Melanocyte of skin (primary cell): Measurements from ENCODE around the gene WFDC10B. TPM values are rescaled to one million over a fixed set of nuclear protein-coding genes. Genes with fewer than 3 reads are reported as not detected.

Experiments
- small RNA-seq, 2 donors: library from RNA; depleted of rRNA; stranded (forward); fragments of <200 nt; gene quantifications; one replicate each; pipeline ENCODE3, GENCODE V24; 2012
- total RNA-seq, 2 donors: library from RNA; depleted of rRNA; stranded (reverse); fragments of >200 nt; gene quantifications; 2 replicates each; pipeline ENCODE4 v1.2.3, GENCODE V29; 2012

The WFDC10B gene
- total RNA-seq: not detected

DNA sequence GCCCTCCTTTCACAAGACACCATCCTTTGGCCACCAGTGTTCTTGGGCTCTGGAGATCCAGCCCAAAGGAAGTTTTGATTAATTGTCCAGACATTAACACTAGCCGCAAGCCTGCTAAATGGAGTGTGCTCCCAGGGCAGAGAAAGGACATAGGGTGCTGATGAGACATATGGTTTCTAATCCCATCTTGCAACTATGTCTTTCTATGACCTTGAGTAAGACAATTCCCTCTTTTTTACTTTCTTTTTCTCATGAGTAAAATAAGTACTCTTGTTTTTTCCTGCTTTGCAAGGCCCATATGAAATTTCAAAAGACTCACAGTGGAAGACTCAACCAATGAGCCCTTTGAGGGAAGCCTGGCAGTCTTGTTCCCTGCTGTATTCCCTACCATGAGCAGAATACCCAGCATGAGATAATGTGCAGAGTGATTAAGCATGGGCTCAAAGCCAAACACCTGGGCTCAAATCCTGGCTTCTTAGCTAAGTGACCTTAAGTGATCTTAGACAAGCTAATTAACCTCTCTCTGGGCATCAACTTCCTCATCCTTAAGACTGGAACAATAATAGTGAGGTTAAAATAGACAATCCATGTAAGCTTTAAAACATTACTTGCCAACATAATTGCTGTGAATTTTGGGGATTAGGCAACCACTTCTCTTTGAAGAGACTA lies at the start of gene WFDC10B:
Gene WFDC10B (minus strand): TSS at position 51 of the 669 bp plus-strand sequence. CDS start 19,027 bp downstream, outside the sequence.

DNA sequence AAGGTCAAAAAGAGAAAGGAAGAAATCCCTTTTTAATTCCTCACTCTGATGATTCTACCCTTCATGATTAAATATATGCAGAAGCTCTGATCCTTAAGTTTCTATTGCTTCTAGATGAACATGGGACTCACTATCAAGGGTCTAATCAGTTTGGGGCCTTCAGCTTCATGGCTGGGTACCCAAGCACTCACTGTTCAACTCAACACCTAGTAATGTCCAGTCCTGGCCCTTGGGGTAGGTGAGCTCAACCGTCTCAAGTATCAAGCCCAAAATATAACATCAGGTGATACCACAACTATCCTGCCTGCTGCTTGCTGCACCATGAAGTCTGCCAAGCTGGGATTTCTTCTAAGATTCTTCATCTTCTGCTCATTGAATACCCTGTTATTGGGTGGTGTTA lies 17.2 kb upstream of the WFDC10B start, which contains the start of gene SPINT4:
Gene SPINT4 (plus strand): TSS at position 301 of the 400 bp plus-strand sequence. CDS start 21 bp downstream, at position 322.

DNA sequence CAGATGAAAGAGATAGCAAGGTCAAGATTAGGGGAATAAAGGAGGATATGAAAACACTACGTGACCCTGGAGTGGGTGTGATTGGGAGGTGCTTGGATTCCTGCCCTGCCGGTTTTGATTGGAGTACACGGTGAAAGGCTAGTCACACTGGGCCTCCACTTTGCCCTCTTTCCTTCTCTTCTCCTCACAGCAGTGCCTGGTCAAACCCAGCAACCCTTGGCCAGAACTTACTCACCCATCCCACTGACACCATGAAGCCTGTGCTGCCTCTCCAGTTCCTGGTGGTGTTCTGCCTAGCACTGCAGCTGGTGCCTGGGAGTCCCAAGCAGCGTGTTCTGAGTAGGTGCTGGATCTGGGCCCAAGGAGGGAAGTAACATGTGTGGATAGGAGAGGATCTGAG lies 2.9 kb downstream of the WFDC10B start, which contains the start of gene WFDC13:
Gene WFDC13 (plus strand): TSS at position 166 of the 400 bp plus-strand sequence. CDS start 86 bp downstream, at position 252.

DNA sequence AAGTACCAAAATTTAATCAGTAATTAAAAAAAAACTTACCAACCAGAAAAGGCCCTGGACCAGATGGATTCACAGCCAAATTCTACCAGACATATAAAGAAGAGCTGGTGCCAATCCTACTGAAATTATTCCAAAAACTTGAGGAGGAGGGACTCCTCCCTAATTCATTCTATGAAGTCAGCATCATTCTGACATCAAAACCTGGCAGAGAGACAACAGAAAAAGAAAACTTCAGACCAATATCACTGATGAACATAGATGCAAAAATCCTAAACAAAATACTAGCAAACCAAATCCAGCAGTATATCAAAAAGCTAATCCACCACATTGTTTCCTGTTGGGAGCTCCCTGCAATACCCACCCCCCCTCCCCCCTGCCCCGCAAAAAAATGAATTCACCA lies 34.7 kb downstream of the WFDC10B start, which contains the start of gene WFDC11:
Gene WFDC11 (minus strand): TSS at position 101 of the 400 bp plus-strand sequence. CDS start 19,639 bp downstream, outside the sequence.

Small RNA genes within 50 kb of the gene (small RNA-seq; reads per million reads assigned to genes)
- gene MIR3617: 0 to 0.21 reads per million in 2 donors
- 0 reads per million in 2 donors for gene SPINT5P

Other genes starting within 250 kb of the WFDC10B start
- not detected for gene WFDC2, start 235.3 kb downstream of the WFDC10B start, total RNA-seq
- not detected for gene SPINT3, start 189.4 kb downstream of the WFDC10B start, total RNA-seq
- not detected for gene WFDC6, start 165.5 kb downstream of the WFDC10B start, total RNA-seq
- gene EPPIN, start 157.6 kb downstream of the WFDC10B start, total RNA-seq: not detected
- gene WFDC8, start 125.7 kb downstream of the WFDC10B start, total RNA-seq: not detected
- gene WFDC10A, start 75.3 kb downstream of the WFDC10B start, total RNA-seq: not detected
- gene WFDC9, start 73.7 kb downstream of the WFDC10B start, total RNA-seq: not detected
- not detected for gene WFDC11, start 34.8 kb downstream of the WFDC10B start, total RNA-seq
- not detected for gene WFDC13, start 3.0 kb downstream of the WFDC10B start, total RNA-seq
- not detected for gene SPINT4, start 17.3 kb upstream of the WFDC10B start, total RNA-seq
- gene WFDC3, start 86.9 kb upstream of the WFDC10B start, total RNA-seq: under 1 TPM in 1 of 2 donors, not detected in 1; 0.33 TPM
- gene DNTTIP1, start 86.9 kb upstream of the WFDC10B start, total RNA-seq: 10 to 100 TPM in 1 of 2 donors, 1 to 10 TPM in 1; 6.2 to 10.3 TPM
- gene UBE2C, start 107.6 kb upstream of the WFDC10B start, total RNA-seq: 10 to 100 TPM; 42.3 to 85.6 TPM
- gene TNNC2, start 122.3 kb upstream of the WFDC10B start, total RNA-seq: not detected
- gene SNX21, start 128.8 kb upstream of the WFDC10B start, total RNA-seq: 10 to 100 TPM; 25.6 to 34.1 TPM
- gene ACOT8, start 152.4 kb upstream of the WFDC10B start, total RNA-seq: 10 to 100 TPM; 41.0 to 41.6 TPM
- gene ZSWIM3, start 152.6 kb upstream of the WFDC10B start, total RNA-seq: 1 to 10 TPM; 4.7 to 4.8 TPM
- 10 to 100 TPM in 1 of 2 donors, 1 to 10 TPM in 1; 10.0 to 10.7 TPM for gene ZSWIM1, start 176.2 kb upstream of the WFDC10B start, total RNA-seq
- gene SPATA25, start 182.6 kb upstream of the WFDC10B start, total RNA-seq: under 1 TPM in 1 of 2 donors, not detected in 1; 0.69 TPM
- 1 to 10 TPM; 3.3 to 4.1 TPM for gene NEURL2, start 186.2 kb upstream of the WFDC10B start, total RNA-seq
- 10 to 100 TPM; 89.8 to 92.9 TPM for gene CTSA, start 186.3 kb upstream of the WFDC10B start, total RNA-seq
- gene PLTP, start 207.1 kb upstream of the WFDC10B start, total RNA-seq: 10 to 100 TPM; 41.3 to 52.0 TPM
- gene PCIF1, start 229.7 kb upstream of the WFDC10B start, total RNA-seq: 10 to 100 TPM; 12.7 to 13.8 TPM